CD4-positive, alpha-beta T cell treated with Interleukin-2 at 100 ng/mL for 4 hours (primary cell): Measurements from ENCODE around the gene EXD3.

Experiments used
- DNase-seq: peaks from one replicate; pipeline ENCODE4 v3.0.0-alpha.2; 2020; ENCODE audit warnings: low spot score

EXD3 gene

DNA sequence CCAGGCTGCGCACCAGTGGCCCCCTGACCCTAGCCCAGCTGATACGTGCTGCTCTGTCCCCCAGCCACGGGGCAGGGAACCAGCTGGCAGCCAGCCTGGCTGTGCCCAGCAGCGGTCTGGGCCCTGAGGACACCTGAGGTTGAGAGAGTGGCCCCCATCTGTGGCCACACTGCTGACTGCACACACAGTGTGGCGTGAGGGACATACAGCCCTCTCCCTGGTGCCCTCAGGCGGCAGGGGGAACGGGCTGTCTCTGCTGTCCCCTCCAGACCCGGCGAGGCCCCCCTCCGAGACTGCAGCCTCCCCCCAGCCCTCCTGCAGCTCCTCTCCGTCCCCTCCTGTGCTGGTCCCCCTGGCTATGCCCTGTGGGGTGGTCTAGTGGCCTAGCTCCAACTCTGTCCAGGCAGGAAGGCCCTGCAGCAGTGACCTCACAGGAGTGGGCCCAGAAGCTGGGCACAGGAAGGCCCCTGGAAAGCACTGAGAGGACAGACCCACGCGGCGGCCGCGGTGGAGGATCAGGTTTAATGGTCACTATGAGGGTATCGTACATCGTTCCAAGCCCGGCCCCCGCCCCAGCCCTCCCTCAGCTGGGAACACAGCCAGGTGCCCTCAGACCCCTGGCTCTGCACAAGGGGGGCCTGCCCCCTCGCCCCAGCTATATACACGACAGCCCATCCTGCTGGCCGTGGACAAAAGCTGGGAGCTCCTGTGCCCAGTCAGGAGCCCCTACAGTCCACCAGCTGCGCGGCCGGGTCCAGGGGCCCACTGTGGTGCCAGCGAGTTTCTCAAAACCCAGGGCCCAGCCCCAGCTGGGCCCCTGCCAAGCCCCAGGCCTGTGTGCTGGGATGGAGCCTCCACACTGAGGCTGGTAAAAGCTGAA is 25.0 kb upstream of the EXD3 start:
- DNase-seq: no peak

DNA sequence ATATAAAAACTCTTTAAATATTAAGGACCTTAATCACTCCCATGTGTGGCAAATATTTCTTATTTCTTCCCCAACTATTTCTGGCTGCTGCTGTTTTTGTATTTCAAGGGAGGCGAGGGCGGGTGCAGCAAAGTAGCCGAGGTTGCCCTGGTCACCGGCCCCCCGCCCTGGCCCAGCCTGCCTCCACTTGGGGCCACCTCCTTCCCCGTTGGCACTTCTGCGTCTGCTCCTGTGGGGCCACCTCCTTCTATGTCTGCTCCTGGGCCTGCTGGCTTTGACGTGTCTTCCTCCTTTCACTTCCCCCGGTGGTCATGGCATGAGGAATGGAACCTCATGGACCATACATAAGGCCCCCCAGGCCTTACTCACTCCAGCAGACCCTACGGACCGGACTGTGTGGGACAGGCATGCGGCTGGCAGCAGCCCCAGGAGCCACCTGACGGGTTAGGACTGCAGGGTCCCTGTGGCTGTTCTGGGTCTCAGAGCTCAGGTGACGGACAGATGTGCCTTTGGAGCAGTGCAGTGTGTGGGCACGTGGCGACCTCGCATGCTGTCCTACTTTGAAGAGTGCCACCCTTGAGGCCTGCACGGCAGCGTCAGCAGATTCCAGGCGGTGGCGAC is 24.0 kb upstream of the EXD3 start:
- DNase-seq: no peak

DNA sequence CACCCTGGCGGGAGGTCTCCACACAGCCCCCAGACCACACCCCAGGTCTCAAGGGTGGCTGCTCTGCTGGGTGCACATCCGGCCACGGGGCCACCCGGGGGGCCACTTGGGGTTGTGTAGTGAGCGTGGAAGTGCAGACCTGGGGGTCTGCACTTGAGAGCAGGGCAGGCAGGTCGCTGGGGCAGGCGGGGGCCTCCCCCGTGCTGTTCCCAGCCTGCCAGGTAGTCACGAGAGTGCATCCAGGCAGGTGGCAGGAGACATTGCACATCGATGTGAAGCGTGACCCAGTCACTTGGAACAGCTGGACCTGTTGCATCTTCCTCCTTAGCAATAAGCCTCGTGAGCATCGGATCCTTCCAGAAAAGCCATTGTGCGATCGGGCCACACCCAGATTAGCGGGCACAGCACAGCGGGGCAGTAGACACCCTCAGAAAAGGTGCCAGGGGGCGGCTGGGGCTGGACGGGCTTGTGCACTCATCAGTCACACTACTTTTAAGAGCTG is 23.0 kb upstream of the EXD3 start:
- DNase-seq: no peak

DNA sequence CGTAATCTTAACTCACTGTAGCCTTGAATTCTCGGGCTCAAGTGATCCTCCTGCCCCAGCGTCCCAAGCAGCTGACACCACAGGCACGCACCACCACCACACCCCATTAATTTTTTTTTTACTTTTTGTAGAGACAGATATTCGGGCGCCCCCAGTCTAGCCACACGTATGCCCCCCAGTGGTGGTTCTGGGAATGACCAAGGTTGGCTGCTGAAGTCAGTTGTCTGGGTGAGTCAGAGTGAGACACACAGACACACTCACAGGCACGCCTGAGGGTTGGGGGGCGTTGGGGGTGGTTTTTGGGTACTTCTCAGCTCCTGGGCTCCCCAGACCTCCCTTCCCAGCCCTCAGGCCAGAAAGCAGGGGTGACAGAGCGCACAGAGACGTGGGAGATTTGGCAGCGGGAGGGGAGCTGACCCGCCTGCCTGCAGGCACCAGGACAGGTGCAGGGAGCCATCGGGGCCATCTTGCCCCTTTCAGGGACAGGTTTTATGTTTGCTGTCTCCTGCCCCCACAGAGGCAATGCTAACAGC is 22.4 kb upstream of the EXD3 start:
- DNase-seq: peak; percentile 92

DNA sequence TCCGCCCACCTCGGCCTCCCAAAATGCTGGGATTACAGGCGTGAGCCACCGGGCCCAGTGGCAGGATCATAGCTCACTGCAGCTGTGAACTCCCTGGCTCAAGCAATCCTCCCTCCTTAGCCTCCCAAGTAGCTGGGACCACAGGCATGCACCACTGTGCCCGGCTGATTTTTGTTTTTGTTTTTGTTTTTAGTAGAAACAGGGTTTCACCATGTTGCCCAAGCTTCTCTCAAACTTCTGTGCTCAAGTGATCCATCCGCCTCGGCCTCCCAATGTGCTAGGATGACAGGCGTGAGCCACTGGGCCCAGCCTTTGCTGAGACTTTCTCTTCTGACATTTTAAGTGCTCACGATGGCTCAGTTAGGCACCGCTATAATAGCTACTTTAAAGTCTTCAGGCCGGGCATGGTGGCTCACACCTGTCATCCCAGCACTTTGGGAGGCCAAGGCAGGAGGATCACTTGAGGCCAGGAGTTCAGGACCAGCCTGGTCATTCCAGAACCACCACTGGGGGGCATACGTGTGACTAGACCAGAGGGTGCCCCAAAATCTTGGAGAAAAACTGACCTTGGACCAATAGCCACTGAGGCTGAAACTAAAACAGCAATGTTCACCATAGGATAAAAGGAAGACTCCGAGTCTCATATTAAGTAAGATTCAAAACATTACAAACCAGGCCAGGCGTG is 21.3 kb upstream of the EXD3 start:
- no peak for DNase-seq

DNA sequence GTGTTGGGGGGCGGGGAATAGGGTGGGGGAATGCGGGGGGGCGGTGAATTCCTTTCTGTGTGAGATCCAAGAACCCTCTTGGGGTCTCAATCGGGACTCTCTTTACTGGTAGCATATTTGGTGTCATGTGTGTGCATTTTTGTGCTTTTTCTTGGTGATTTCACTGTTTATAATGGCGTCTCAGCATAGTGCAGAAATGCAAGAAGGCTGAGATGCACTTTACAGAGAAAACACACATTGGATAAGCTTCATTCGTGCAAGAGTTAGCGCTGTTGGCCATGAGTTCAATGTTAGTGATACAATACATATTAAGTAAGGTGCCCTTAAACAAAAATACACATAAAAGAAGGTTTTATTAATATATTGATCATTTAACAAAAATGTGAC is 19.0 kb upstream of the EXD3 start:
- no peak for DNase-seq

DNA sequence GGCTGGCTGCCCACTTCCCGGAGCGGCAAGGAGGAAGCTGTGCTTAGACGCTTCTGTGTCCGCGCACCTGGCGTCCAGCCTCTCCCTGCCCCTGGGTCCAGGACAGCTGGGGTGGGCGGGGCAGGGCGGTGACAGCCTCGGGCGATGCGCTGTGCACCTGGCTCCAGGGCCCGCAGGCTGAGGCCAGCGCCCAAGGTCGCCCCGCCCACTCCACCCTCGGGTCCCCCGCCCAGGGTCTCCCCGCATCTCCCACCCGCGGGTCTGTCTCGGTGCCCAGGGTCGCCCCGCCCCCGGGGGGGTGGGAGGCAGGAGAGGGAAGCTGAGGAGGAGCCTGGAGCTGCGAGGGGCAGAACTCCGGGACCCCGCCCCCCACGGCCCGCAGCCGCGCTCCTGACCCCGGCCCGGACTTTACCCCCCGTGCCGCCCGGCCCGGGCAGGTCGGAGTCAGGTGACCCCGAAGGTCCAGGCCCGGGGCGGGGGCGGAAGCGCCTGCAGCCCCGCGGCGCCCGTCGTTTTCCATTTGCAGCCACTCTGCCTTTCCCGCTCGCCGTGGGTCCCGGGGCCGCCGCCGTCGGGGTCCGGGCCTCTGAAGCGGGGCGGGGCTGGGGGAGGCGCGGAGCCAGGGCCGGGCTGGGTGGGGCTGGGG is 18.4 kb upstream of the EXD3 start, which contains the start of gene ENTPD8:
TSS of gene ENTPD8 (minus strand) at position 69 of the 646 bp plus-strand sequence. CDS start 3,072 bp downstream, outside the sequence.
- DNase-seq: no peak

DNA sequence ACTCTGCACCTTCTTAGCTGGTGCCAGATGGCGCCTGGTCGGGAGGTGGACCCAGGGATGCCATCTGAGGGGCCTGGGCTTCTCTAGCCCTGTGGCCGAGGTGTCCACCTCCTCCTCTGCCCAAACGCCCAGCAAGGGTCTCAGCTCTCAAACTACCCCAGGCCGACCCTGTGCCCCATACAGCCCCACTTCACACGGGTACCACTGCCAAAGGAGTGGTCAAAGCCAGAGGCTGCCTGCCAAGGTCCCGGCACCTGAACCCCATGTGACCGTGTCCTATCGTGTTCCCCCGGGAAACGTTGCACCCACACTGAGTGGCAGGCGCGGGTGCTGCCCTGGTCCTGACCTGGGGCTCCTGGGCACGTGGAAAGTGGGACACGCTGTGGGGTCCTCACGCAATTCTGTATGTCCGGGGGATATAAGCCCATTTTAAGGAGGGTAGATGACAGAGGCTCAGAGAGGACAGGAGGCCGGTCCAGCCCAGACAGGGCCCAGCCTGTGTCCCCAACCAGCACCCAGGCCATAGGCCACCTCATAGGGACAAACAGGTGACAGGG is 16.3 kb upstream of the EXD3 start:
- no peak for DNase-seq

DNA sequence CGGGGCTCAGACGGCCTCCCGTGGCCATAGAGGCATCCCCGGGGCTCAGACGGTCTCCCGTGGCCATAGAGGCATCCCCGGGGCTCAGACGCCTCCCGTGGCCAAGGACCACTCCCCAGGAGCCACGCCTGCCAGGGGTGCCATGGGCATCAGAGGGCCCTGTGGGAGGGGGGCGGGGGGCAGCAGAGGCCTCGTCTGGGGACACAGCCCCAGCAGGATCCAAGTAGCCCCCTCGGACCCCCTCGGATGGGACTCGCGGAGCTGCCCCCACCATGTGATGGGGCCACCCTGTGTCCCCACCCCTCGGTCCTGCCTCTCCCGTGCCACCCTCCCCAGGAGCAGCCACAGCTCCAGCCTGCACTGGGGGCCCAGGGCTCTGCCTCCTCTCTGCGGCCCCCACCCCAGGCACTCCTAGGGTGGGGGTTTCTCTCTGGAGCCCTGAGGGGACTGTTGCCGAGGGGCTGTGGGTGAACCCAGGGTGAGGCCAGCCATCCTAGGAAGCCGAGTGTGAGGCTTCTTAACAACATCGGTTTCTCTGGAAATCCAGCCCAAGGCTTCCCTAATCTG is 15.7 kb upstream of the EXD3 start:
- DNase-seq: no peak

DNA sequence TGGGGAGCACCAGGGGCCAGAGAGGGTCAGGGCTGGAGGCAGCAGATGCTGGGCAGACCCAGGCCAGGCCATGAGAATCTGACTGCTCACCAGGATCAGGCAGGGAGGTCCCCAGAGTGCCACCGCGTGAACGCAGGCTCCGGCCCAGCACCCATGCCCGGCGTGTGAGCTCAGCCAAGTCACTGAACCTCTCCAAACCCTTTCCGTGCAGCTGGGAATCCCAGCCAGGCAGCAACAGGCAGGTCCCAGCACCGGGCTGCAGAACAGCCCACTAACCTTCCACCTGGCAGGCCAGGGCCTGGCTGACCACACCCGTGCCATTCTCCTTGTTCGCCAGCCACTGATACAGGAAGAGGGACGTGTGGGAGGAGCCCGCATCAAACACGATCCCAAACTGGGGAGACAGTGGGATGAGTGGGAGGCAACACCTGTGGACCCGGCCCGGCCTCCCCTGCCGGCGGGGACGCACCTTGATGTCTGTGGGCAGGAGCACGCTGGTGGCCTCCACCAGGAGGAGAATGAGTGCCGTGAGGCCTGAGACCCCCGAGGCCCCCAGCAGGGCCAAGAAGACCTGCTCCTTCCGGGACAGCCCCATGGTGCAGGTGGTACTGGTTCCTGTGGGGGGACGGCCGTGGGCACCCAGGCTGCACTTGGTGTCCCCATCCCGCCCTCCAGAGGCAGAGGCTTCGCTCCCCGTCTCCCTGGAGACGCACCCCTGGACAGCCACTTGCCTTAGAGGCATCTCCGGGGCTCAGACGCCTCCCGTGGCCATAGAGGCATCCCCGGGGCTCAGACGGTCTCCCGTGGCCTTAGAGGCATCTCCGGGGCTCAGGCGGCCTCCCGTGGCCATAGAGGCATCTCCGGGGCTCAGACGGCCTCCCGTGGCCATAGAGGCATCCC is 15.0 kb upstream of the EXD3 start:
- DNase-seq: no peak

DNA sequence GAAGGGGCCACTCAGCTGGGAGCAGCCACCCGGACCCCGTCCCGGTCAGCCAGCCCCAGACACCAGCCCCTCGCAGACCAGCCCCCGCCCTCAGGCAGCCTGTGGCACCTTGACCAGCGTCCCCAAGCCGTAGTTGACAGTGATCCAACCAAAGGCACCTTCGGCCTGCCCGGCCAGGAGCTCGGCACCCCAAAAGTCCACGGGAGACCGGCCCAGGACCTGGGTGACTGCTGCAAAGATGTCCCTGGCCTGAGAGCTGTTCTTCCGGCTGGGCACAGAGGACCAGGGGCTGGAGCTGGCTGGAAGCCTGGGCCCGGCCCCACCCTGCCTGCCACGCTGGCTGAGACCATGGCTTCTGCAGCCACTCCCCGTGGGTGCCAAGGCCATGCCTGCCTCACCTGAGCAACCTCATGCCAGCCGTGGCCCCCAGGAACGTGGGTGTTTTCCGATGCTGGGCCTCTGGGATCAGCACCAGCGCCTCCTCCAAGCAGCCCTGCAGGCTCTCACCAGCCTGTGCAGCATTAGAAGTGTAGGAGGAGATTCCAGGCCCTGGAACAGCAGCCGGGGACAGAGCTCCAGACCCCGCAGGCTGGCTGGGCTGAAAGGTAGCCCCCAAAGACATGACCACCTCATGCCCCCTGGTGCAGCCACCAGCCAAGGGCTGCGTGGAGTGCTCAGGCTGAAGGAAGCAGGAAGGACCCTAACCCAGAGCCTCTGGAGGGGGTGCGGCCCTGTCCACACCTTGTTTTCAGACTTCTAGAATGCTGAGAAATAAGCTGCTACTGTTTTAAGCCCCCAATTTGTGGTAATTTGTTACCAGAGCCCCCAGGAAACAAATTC is 14.0 kb upstream of the EXD3 start:
- DNase-seq: no peak

DNA sequence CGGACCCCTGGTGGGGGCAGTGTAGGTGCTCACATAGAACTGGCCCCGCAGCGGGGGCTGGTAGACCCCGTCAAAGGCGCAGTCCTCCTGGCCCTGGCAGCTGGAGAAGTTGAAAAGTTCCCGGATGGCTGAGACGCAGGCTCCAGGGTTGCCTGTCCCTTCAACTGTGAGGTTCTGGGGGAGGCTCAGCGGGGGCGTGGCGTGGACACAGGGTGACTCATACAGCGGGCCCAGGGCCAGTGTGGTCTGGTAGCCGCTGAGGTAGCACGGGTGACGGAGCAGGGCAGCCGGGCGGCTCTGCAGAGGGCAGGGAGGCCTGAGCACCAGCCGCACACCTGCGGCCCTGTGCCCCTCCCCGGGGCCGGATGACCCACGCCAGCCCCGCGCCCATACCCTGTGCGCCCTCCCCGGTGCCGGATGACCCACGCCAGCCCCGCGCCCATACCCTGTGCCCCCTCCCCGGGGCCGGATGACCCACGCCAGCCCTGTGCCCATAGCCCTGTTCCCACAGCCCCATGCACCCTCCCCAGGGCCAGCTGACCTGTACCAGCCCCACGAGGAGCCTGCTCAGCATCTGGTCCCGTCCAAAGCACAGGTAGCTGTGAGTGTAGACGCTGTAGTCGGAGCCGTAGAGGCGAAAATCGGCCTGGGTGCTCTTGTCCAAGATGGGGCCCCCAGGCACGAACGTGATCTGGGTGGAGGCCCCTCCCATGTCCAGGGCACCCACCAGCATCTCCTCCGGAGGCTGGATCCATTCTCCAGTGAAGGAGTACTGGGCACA is 13.2 kb upstream of the EXD3 start:
- no peak for DNase-seq

DNA sequence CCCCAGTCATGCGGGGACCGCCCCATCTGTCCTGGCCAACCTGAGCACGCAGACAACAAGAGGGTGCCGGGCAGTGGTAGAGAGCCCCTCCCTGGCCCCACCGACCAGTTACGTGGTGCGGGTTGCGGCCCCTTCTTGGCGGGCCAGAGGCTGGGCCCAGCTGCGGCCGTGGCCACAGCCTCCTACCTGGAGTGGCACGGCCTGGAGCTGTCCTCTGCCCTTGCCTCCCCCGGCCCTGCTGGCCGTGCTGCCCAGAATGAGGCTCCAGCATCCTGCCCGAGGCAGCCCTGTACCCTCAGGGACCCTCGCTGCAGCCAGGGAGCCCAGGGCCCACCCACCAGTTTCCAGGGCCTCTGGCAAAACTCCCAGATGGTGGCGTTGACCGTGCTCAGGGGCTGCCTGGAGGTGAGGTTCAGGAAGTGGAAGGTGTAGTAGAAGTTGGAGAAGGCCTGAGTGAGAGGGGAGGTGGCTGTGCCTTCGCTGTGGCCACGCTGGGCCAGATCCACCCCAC is 12.5 kb upstream of the EXD3 start:
- no peak for DNase-seq

DNA sequence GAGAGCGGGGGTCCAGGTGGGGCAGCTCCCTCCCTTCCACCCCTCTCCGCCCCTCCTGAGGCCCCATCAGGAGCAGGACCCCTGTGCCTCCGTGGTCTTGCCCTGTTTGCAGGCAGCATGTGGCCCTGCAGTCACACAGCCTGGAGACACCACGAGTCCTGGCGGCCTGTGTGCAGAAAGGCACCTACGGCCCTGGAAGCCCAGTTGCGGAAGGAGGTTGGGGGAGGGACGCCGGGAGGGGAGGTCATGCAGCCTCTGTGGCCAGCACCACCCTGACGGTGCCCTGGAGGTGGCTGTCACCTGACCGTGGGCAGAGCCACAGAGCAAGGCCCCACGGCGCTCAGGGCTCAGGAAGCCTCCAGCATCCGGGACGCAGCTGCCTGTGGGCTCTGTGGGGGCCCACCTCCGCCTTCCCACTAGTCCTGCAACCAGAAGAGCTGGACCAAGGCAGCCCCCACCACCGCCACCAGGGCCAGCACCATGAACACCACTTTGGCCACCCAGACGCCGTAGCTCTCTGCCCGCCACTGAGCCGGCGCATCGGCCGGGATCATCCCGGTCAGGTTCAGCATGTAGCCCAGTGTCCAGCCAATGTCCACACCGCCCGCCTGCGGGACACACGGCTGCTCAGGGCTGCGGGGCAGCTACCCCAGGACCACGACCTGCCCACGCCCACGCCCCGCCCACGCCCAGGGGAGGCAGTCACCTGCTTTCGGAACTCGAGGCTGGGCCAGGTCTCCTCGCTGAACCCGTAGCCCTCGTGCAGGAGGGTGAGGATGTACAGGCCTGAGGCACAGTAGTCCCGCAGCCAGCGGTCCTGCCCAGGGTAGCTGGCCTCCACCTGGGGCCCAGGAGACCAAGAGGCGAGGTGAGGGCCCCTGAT is 11.8 kb upstream of the EXD3 start:
- DNase-seq: no peak

DNA sequence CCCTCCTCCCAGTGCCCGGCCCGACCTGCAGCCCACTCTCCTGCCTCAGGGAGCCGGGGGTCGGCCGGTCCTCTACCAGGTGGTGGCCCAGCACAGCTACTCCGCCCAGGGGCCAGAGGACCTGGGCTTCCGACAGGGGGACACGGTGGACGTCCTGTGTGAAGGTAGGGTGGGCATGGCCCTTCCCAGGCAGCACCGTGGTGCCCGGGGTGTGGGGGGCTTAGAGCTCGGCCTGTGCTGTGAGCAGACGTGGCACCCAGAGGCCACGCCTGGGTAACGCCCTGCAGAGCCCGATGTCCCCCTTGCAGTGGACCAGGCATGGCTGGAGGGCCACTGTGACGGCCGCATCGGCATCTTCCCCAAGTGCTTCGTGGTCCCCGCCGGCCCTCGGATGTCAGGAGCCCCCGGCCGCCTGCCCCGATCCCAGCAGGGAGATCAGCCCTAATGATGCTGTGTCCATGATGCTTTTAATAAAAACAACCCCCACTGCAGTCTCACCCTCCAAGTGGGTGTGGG is 11.0 kb upstream of the EXD3 start:
- DNase-seq: no peak

DNA sequence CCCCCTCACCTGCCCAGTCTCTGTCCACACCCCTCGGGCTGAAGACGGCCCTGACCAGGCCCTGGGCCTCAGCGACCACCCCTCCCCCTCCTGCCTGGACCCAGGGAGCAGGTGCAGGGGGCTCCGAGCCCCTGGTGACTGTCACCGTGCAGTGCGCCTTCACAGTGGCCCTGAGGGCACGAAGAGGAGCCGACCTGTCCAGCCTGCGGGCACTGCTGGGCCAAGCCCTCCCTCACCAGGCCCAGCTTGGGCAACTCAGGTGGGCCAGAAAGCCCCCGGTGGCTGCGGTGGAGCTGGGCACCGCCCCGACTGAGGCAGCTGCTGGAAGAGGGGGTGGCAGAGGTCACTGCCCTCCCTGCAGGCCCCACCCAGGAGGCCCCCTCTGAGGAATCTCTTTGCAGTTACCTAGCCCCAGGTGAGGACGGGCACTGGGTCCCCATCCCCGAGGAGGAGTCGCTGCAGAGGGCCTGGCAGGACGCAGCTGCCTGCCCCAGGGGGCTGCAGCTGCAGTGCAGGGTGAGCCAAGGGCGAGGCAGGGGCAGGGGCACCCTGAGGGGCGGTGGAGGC is 10.5 kb upstream of the EXD3 start:
- no peak for DNase-seq
